ENCODE results near the gene SPOP. TPM values are rescaled to one million over a fixed set of nuclear protein-coding genes. Genes with fewer than 3 reads are reported as not detected.
A peak's percentile ranks its signal among the peaks of the same experiment; 100 is the strongest.

Gene SPOP
- total RNA-seq, 6 experiments from 2014 or later, result 53.2 to 60.6 (median 55.6) TPM

DNA sequence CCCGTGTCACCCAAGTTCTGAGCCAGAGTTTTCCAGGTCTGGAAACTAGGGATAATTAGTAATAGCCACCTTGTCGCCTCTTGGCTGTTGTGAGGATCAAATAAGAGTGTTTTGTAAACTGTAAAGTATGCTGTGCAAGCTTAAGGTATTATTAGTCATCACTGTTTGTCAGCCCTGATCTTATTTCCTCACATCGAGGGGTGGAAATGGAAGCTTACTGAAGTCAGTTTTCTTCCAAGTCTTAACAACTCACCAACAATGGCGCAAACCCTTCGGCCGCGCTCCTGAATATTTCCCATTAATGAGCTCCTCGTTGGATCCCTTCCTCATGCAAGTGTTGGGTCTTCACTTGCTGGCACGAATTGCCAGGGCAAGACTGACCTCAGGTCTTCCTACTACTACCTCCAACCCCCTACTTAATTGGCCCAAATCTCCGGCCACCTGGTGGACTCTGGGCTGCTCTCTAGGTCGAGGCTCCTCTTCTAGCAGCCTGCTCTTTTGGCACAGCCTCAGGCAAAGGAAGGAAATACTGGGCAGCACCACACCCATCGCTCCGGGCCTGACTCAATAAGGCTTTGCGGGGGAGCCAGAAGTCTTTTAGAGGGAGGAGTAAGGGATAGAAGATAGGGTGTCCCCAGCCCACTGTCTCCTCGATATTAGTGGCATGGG, 30.8 kb upstream of the SPOP start:
- Mint-ChIP-seq H3K36me3 (ENCODE audit: low read depth) (peaks cover 9% of the 10 kb centered on the region), H3K4me1 (ENCODE audit: low read depth) (peaks cover 34% of the 10 kb centered on the region), H3K9me3 (no peaks in the 10 kb centered on the region), H3K4me3 (peak overlapping the region; percentile 97), H3K27me3 (ENCODE audit: insufficient read depth) (peaks cover 16% of the 10 kb centered on the region), H3K27ac (peak overlapping the region; percentile 99)
- DNase-seq, result no peak
- TF ChIP-seq, protein P1, sequence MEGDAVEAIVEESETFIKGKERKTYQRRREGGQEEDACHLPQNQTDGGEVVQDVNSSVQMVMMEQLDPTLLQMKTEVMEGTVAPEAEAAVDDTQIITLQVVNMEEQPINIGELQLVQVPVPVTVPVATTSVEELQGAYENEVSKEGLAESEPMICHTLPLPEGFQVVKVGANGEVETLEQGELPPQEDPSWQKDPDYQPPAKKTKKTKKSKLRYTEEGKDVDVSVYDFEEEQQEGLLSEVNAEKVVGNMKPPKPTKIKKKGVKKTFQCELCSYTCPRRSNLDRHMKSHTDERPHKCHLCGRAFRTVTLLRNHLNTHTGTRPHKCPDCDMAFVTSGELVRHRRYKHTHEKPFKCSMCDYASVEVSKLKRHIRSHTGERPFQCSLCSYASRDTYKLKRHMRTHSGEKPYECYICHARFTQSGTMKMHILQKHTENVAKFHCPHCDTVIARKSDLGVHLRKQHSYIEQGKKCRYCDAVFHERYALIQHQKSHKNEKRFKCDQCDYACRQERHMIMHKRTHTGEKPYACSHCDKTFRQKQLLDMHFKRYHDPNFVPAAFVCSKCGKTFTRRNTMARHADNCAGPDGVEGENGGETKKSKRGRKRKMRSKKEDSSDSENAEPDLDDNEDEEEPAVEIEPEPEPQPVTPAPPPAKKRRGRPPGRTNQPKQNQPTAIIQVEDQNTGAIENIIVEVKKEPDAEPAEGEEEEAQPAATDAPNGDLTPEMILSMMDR (IDR thresholded peaks at IDR 0.05), result no peak; the same call in 1 of the 2 replicates

DNA sequence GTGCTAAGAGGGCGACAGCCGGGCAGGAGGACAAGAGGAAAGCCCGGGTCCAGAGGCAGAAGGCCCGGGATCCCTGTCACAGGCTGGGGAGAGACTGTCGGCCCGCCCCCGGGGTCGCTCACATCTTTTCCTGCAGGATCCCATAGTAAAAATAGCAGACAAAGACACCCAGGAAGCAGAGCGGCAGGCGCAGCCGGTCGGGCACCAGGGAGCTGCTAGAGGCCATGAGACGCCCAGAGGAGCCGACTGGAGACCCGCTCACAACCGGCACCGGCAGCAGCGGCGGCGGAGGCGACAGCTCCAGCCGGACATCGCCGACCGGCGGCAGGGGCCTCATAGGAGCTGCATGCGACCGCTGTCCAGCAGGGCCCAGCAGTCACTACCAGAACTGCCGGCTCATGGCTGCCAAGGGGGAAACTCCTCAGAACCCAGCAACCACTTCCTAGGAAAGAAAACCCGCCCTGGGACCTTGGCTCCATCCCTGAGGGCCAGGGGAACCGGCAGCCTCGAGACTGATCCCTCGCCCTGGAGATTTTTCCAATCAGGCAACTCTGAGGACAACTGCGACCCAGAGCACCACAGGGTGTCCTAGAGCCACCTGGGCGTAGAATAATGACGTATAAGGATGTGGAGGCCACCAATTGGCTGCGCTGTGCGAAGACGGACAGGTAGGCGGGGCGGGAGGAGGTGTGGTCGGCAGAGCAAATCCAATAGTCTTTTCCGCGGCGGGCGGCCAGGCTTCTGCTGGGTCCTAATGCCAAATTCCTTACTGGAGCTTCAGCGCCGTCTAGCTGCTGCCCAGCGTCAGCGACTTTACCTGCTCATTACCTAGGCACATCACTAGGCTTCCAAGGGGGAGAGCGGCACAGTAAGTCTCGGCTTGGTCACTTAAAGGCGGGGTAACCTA, 30.0 kb upstream of the SPOP start, which contains the start of gene SLC35B1:
SLC35B1 (minus strand) TSS at position 357 of the 907 bp plus-strand sequence; CDS start at position 226, 131 bp downstream.
- Mint-ChIP-seq H3K27ac (peak within 1 kb of the TSS; percentile 99), H3K4me3 (peak within 1 kb of the TSS; percentile 97), H3K9me3 (no peaks in the 10 kb centered on the region), H3K36me3 (ENCODE audit: low read depth) (peaks cover 12% of the 10 kb centered on the region), H3K4me1 (ENCODE audit: low read depth) (peaks cover 34% of the 10 kb centered on the region), H3K27me3 (ENCODE audit: insufficient read depth) (peaks cover 16% of the 10 kb centered on the region)
- DNase-seq, result peak; percentile 99
- TF ChIP-seq, protein P1 (IDR thresholded peaks at IDR 0.05), result peak; percentile 83

DNA sequence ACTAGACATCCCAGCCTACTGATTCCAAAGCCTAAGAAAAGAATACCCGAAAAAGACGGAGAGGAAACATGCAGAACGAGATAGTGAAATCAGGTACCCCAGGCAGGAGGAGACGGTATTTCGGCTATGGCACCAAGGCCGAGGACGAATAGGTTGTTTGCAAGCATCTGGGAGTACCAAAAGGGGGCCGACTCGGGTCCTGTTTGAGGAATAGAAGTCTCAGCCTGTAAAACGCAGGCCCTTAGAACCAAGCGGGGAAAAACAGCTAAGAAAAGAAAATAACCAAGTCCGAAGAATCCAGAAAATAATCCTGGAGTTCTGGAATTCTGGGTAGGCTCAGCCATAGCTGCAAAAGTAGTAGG, 29.3 kb upstream of the SPOP start:
- H3K27ac Mint-ChIP-seq, result peak overlapping the region; percentile 99
- H3K36me3 Mint-ChIP-seq (ENCODE audit: low read depth), result peaks cover 12% of the 10 kb centered on the region
- TF ChIP-seq, protein P1 (IDR thresholded peaks at IDR 0.05), result no peak
- H3K9me3 Mint-ChIP-seq, result no peaks in the 10 kb centered on the region
- no peak for DNase-seq
- H3K27me3 Mint-ChIP-seq (ENCODE audit: insufficient read depth), result peaks cover 13% of the 10 kb centered on the region
- H3K4me1 Mint-ChIP-seq (ENCODE audit: low read depth), result peaks cover 34% of the 10 kb centered on the region
- peak overlapping the region; percentile 97 for H3K4me3 Mint-ChIP-seq

DNA sequence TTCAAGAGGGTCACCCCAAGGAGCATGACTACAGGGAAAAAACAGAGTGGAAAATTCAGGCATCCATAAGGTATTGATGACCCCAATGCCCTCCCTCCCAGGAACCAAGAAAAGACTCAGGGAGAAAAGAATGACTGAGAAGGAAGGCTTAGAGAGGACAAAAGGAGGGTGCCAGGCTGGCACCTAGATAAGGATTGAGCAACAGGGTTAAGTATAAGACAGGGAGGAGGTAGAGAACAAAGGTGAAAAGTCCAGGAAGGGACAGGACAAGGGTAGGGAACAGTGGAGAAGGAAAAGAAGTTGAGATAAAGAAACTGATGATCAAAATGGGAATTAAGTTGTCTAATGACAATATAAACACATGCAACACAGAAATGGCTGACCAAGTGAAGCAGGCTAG, 27.4 kb upstream of the SPOP start:
- no peaks in the 10 kb centered on the region for H3K9me3 Mint-ChIP-seq
- peak overlapping the region; percentile 63 for H3K4me3 Mint-ChIP-seq
- DNase-seq, result no peak
- peaks cover 34% of the 10 kb centered on the region for H3K4me1 Mint-ChIP-seq (ENCODE audit: low read depth)
- H3K36me3 Mint-ChIP-seq (ENCODE audit: low read depth), result peaks cover 20% of the 10 kb centered on the region
- H3K27ac Mint-ChIP-seq, result no peak overlapping the region; the same call in 1 of the 2 replicates
- H3K27me3 Mint-ChIP-seq (ENCODE audit: insufficient read depth), result peaks cover 5% of the 10 kb centered on the region; the same call in 1 of the 2 replicates
- TF ChIP-seq, protein P1 (IDR thresholded peaks at IDR 0.05), result no peak

DNA sequence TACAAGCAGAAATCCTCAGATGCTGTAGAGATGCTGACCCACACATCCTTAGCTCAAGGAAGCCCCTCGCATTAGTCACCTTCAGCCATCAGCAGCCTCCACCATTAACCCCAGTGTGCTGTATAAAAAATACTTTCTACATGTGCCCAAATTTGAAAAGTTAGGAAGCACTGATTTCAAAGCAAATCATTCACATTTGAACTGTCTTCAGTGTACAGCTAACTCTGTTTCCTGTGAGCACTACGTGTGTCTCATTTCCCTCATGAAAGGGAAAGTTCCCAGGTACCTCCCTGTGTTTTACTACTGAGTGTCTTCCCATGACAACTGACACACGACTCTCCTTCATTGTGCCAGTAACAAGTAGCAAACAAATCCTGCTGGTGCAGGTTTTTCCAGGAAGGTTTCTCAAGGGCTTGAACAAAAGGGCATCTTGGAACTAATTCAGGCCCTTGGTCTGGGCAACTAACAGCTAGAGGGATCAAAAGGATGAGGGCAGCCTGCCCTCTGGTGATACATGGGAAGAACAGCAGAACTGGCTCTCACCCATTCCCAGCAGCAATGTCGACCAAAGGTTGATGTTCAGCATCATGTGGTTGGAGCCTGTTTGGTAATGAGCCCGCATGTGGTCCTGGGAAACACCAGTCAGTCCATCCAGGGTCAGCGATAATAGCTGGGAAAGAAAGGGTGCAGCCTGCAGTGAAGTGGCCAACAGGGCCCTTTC, 25.8 kb upstream of the SPOP start:
- DNase-seq, result peak; percentile 27
- H3K4me1 Mint-ChIP-seq (ENCODE audit: low read depth), result peaks cover 27% of the 10 kb centered on the region
- no peak overlapping the region for H3K4me3 Mint-ChIP-seq

More for the DNA sequence above, 25.8 kb upstream of the SPOP start:
- TF ChIP-seq, protein P1 (IDR thresholded peaks at IDR 0.05), result peak; percentile 74
- peaks cover 20% of the 10 kb centered on the region for H3K36me3 Mint-ChIP-seq (ENCODE audit: low read depth)
- no peak overlapping the region for H3K27ac Mint-ChIP-seq
- H3K27me3 Mint-ChIP-seq (ENCODE audit: insufficient read depth), result peaks cover 5% of the 10 kb centered on the region; the same call in 1 of the 2 replicates
- H3K9me3 Mint-ChIP-seq, result no peaks in the 10 kb centered on the region
